ENCODE measurements around the gene KRT85. TPM values are rescaled to one million over a fixed set of nuclear protein-coding genes. Genes with fewer than 3 reads are reported as not detected.

The KRT85 gene
- total and polyA plus RNA-seq, 10 of the 15 experiments (the other 5 are each of a cell fraction or from before 2014, with no cell fraction given): 0.05 to 0.18 (median 0.11) TPM; not detected in 6

- ChIA-PET RAD21 (ENCODE audit: unreplicated experiment) (no interaction called here), CTCF (interaction anchor here (2.6 kb wide), 1 partner anchor 13 kb away, joined by 12 read pairs; no protein-coding TSS in a partner anchor), SMC1A (ENCODE audit: uncharacterized antibody, unreplicated experiment) (interaction anchor here (1.5 kb wide), 1 partner anchor 12 kb away, joined by 4 read pairs; no protein-coding TSS in a partner anchor), POLR2A (no interaction called here)
- H3K36me3 ChIP-seq (ENCODE audit: control insufficient read depth in 2 of 2, insufficient read depth in 2 of 2, low read length in 1 of 2): no peaks in the 10 kb centered on the region
- no peaks in the 10 kb centered on the region; the same call in 2 of the 3 replicates for H3K9me3 ChIP-seq (replicated peaks; ENCODE audit: control insufficient read depth, insufficient read depth, low read length)
- ATAC-seq (no peak), DNase-seq (ENCODE audit: low read depth, low spot score) (no peak), FAIRE-seq (no peak)
- whole genome bisulfite sequencing (ENCODE audit: insufficient coverage, insufficient replicate concordance, low lambda C conversion rate, missing lambda C conversion rate): 40% methylated on average over 14 of the region's 14 CpGs
- no peak for TF ChIP-seq ETV6 (conservative IDR thresholded peaks at IDR 0.05 in 1 of 2, IDR thresholded peaks at IDR 0.05 in 1 of 2; ENCODE audit: borderline replicate concordance in 1 of 2, low read depth in 1 of 2)
- TF ChIP-seq YY1 (IDR thresholded peaks at IDR 0.05; ENCODE audit: low read depth, low read length): no peak
- no peak for TF ChIP-seq MTA2 (IDR thresholded peaks at IDR 0.05; ENCODE audit: low read depth)
- TF ChIP-seq RBBP5 (conservative IDR thresholded peaks at IDR 0.05): no peak
- no peak for TF ChIP-seq TAF1 (IDR thresholded peaks at IDR 0.05; ENCODE audit: borderline replicate concordance, low read depth, low read length)
- TF ChIP-seq, protein P1, sequence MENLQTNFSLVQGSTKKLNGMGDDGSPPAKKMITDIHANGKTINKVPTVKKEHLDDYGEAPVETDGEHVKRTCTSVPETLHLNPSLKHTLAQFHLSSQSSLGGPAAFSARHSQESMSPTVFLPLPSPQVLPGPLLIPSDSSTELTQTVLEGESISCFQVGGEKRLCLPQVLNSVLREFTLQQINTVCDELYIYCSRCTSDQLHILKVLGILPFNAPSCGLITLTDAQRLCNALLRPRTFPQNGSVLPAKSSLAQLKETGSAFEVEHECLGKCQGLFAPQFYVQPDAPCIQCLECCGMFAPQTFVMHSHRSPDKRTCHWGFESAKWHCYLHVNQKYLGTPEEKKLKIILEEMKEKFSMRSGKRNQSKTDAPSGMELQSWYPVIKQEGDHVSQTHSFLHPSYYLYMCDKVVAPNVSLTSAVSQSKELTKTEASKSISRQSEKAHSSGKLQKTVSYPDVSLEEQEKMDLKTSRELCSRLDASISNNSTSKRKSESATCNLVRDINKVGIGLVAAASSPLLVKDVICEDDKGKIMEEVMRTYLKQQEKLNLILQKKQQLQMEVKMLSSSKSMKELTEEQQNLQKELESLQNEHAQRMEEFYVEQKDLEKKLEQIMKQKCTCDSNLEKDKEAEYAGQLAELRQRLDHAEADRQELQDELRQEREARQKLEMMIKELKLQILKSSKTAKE (IDR thresholded peaks at IDR 0.05; ENCODE audit: low read depth, poor library complexity, severe bottlenecking): no peak
- in situ Hi-C loops (cut with MboI): no loop called here
- no peak overlapping the region for H3K9ac ChIP-seq (ENCODE audit: control insufficient read depth, insufficient read depth, low read length)
- intact Hi-C loops (cut with micrococcal nuclease; ENCODE audit: unreplicated experiment): no loop called here
- H3K27ac ChIP-seq (ENCODE audit: control insufficient read depth, insufficient read depth): no peak overlapping the region
- no TSS peak for BruUV-seq (replicated peaks)
- H3K27me3 ChIP-seq (replicated peaks in 1 of 2; ENCODE audit: control insufficient read depth in 2 of 2, insufficient read depth in 2 of 2, low read length in 1 of 2): no peaks in the 10 kb centered on the region; a peak in 1 of 4 replicates
- H3K4me1 ChIP-seq (ENCODE audit: control insufficient read depth, insufficient read depth, low read length): no peaks in the 10 kb centered on the region
- H3K79me2 ChIP-seq (ENCODE audit: control insufficient read depth, insufficient read depth, low read length): no peaks in the 10 kb centered on the region
- H2AFZ ChIP-seq (ENCODE audit: control insufficient read depth, low read depth, low read length): no peak overlapping the region
- H3K4me3 ChIP-seq: no peak overlapping the region
- H3K4me2 ChIP-seq (ENCODE audit: control insufficient read depth, insufficient read depth): no peak overlapping the region
- H4K20me1 ChIP-seq (ENCODE audit: control insufficient read depth, insufficient read depth): no peaks in the 10 kb centered on the region
Observed at GRCh38 chr12:52341066-52341580, 26.2 kb downstream of the KRT85 start.
